HepG2 (cell line): ENCODE data around the gene PM20D1. TPM values are rescaled to one million over a fixed set of nuclear protein-coding genes. Genes with fewer than 3 reads are reported as not detected.

ENCODE experiments used
- ATAC-seq: fragments of 200-7000 bp; cut with Tn5 transposase; 3 replicates; pipeline ENCODE4 v1.9.1; 2020; ENCODE audit warnings: mild to moderate bottlenecking, moderate library complexity
- BruUV-seq: library from RNA; stranded (reverse); fragments of 400-500 nt; replicated peaks from 2 replicates; lab custom pipeline; 2021; lab: Mats Ljungman, UMichigan
- CTCF ChIA-PET: fragments of 300-600 bp; formaldehyde crosslinking; extraction: SDS; loops from one replicate; lab custom pipeline; 2021; ENCODE audit warnings: low total read pairs, inconsistent platforms, low intra/inter-chr PET ratio; lab: Yijun Ruan, JAX
- POLR2A ChIA-PET: fragments of 350-600 bp; sonication (Branson Sonifier 250); formaldehyde crosslinking; loops from one replicate; lab custom pipeline; 2020; ENCODE audit warnings: antibody characterized with exemption, inconsistent platforms; lab: Yijun Ruan, JAX
- DNase-seq: peaks from one replicate; pipeline ENCODE4 v3.0.0-alpha.2; 2015; ENCODE audit warnings: low spot score
- FAIRE-seq: peaks from 3 replicates; lab custom pipeline; 2011; peaks lifted over from hg19 to GRCh38; lab: Jason Lieb, UNC
- H2AFZ ChIP-seq: one replicate; pipeline ENCODE4 v1.6.1; 2011; ENCODE audit warnings: low read length, inconsistent platforms
- H3K27ac ChIP-seq: fragments of 300-600 bp; 3 replicates; pipeline ENCODE4 v1.8.0; 2011; ENCODE audit warnings: mixed run types, mild to moderate bottlenecking, mixed read lengths, low read length, inconsistent platforms; ENCODE audit not compliant: insufficient read depth; ENCODE audit errors: extremely low read length
- H3K27me3 ChIP-seq, 2 experiments: fragments of 200-600 bp in 1 of 2; 2 replicates in 1 of 2; 3 replicates in 1 of 2; pipeline versions ENCODE4 v1.6.0 to v1.8.0; 2011; ENCODE audit warnings: low read length in 2 of 2, mild to moderate bottlenecking in 2 of 2, moderate library complexity in 2 of 2, inconsistent platforms in 1 of 2; ENCODE audit not compliant: insufficient read depth in 2 of 2, control insufficient read depth in 1 of 2
- H3K36me3 ChIP-seq, 2 experiments: fragments of 200-600 bp in 1 of 2; replicated peaks in 1 of 2; 2 replicates in 1 of 2; 3 replicates in 1 of 2; pipeline versions ENCODE4 v1.5.1 to v1.8.0; 2011; ENCODE audit warnings: low read length in 2 of 2, inconsistent platforms in 1 of 2; ENCODE audit not compliant: insufficient read depth in 2 of 2, control insufficient read depth in 1 of 2
- H3K4me1 ChIP-seq: 2 replicates; pipeline ENCODE4 v1.5.1; 2012; ENCODE audit warnings: low read length, inconsistent platforms; ENCODE audit not compliant: insufficient read depth
- H3K4me2 ChIP-seq: 2 replicates; pipeline ENCODE4 v1.6.0; 2011; ENCODE audit warnings: low read depth, low read length, inconsistent platforms
- H3K4me3 ChIP-seq, 3 experiments: fragments of 200-600 bp in 1 of 3; sonication (generic), shearing (Covaris generic) in 1 of 3; replicated peaks in 1 of 3; 2 replicates each; pipeline ENCODE4 v1.5.1; 2011 to 2016; ENCODE audit warnings: low read length in 3 of 3, inconsistent platforms in 2 of 3, low read depth in 2 of 3, mild to moderate bottlenecking in 2 of 3, control low read depth in 1 of 3, mixed read lengths in 1 of 3; ENCODE audit not compliant: insufficient read depth in 1 of 3
- H3K79me2 ChIP-seq: one replicate; pipeline ENCODE4 v1.6.1; 2011; ENCODE audit warnings: low read length, inconsistent platforms; ENCODE audit not compliant: insufficient read depth
- H3K9ac ChIP-seq: 2 replicates; pipeline ENCODE4 v1.6.0; 2011; ENCODE audit warnings: mild to moderate bottlenecking, low read depth, low read length, inconsistent platforms; ENCODE audit not compliant: insufficient read depth
- H3K9me3 ChIP-seq: 2 replicates; pipeline ENCODE4 v1.5.1; 2012; ENCODE audit warnings: mild to moderate bottlenecking, low read length
- H4K20me1 ChIP-seq: 2 replicates; pipeline ENCODE4 v1.6.0; 2011; ENCODE audit warnings: inconsistent platforms, mild to moderate bottlenecking, low read length, moderate library complexity; ENCODE audit not compliant: insufficient read depth
- CC2D1A ChIP-seq: sonication (generic); formaldehyde crosslinking; IDR thresholded peaks from 2 replicates; pipeline ENCODE4 v1.8.1; 2023; ENCODE audit warnings: mild to moderate bottlenecking, missing genetic modification reagents
- MAFF ChIP-seq: IDR thresholded peaks from 2 replicates; pipeline ENCODE4 v1.6.1; 2011; ENCODE audit warnings: low read depth, low read length, improper control_type of control experiment
- MAFK ChIP-seq, 2 experiments: IDR thresholded peaks in 1 of 2; conservative IDR thresholded peaks in 1 of 2; 2 replicates each; pipeline ENCODE4 v1.6.1; 2011; ENCODE audit warnings: improper control_type of control experiment in 2 of 2, low read length in 2 of 2
- NCOA5 ChIP-seq: sonication (generic); formaldehyde crosslinking; IDR thresholded peaks from 2 replicates; pipeline ENCODE4 v1.4.0; 2020; ENCODE audit warnings: missing genetic modification reagents
- SP4 ChIP-seq: sonication (generic); formaldehyde crosslinking; IDR thresholded peaks from 2 replicates; pipeline ENCODE4 v1.8.1; 2023; ENCODE audit warnings: mild to moderate bottlenecking, missing genetic modification reagents
- TAF1 ChIP-seq: sonication (generic); formaldehyde crosslinking; IDR thresholded peaks from 2 replicates; pipeline ENCODE4 v1.4.0; 2020; ENCODE audit warnings: missing genetic modification reagents
- TBP ChIP-seq: sonication (generic); formaldehyde crosslinking; IDR thresholded peaks from 2 replicates; pipeline ENCODE4 v1.5.0; 2020; ENCODE audit warnings: missing genetic modification reagents
- ZFP36 ChIP-seq: fragments of 150-350 bp; IDR thresholded peaks from 2 replicates; pipeline ENCODE4 v1.6.1; 2018; ENCODE audit warnings: borderline replicate concordance, low read length, low read depth; ENCODE audit not compliant: partially characterized antibody
- ZFP62 ChIP-seq: sonication (generic); formaldehyde crosslinking; IDR thresholded peaks from 2 replicates; pipeline ENCODE4 v1.4.0; 2020; ENCODE audit warnings: missing genetic modification reagents
- ZNF713 ChIP-seq: sonication (generic); formaldehyde crosslinking; IDR thresholded peaks from 2 replicates; pipeline ENCODE4 v1.4.0; 2020; ENCODE audit warnings: mild to moderate bottlenecking, missing genetic modification reagents
- WGBS: methylation state at CpG from one replicate; pipeline ENCODE4 v1.1.6; 2017; ENCODE audit warnings: low lambda C conversion rate; 5-methylcytosine and 5-hydroxymethylcytosine counted together
- in situ Hi-C: cut with HindIII; loops from 2 replicates; pipeline ENCODE4 v1.10.0; 2017; ENCODE audit warnings: low pct_unique_long_range_greater_than_20kb; ENCODE audit not compliant: extremely low pct_ligation_motif_present
- intact Hi-C: fragments of 100-400 bp; cut with micrococcal nuclease; formaldehyde crosslinking; loops from one replicate; pipeline ENCODE4 v1.10.0; 2022; ENCODE audit not compliant: unreplicated experiment
- polyA plus RNA-seq, 8 experiments: library from polyadenylated mRNA; depleted of rRNA in 3 of 8; stranded (reverse) in 7 of 8; unstranded in 1 of 8; fragments of >200 nt; fragmentation: Illumina TruSeq in 4 of 8; extraction: Trizol in 4 of 8; gene quantifications; 2 replicates each; pipeline versions ENCODE4 v1.2.1 to v1.2.3, GENCODE V29; 2011 to 2016; ENCODE audit warnings: low read depth in 4 of 8, missing spikeins in 1 of 8, mixed read lengths in 1 of 8; ENCODE audit not compliant: insufficient read depth in 1 of 8
- total RNA-seq, 5 experiments: library from RNA; depleted of rRNA; stranded (reverse); fragments of >200 nt; fragmentation: Illumina TruSeq; extraction: Trizol; gene quantifications; 2 replicates each; pipeline ENCODE4 v1.2.3, GENCODE V29; 2016; ENCODE audit warnings: low read depth in 1 of 5
- TF ChIP-seq, protein P1 (sequence below): sonication (generic); formaldehyde crosslinking; IDR thresholded peaks from 2 replicates; pipeline ENCODE4 v1.5.0; 2020; ENCODE audit warnings: missing genetic modification reagents, mild to moderate bottlenecking, borderline replicate concordance
- TF ChIP-seq, protein P2 (sequence below): sonication (generic); formaldehyde crosslinking; IDR thresholded peaks from 2 replicates; pipeline ENCODE4 v1.4.0; 2020; ENCODE audit warnings: mild to moderate bottlenecking, missing genetic modification reagents
- TF ChIP-seq, protein P3 (sequence below): sonication (generic); formaldehyde crosslinking; IDR thresholded peaks from 2 replicates; pipeline ENCODE4 v1.4.0; 2020; ENCODE audit warnings: mild to moderate bottlenecking, missing genetic modification reagents
- TF ChIP-seq, protein P4 (sequence below): sonication (generic); formaldehyde crosslinking; IDR thresholded peaks from 2 replicates; pipeline ENCODE4 v1.4.0; 2020; ENCODE audit warnings: missing genetic modification reagents, mild to moderate bottlenecking, borderline replicate concordance

PM20D1 gene
- total and polyA plus RNA-seq, 2 of the 13 experiments (the other 11 are each of a cell fraction or from before 2014, with no cell fraction given) = not detected

DNA sequence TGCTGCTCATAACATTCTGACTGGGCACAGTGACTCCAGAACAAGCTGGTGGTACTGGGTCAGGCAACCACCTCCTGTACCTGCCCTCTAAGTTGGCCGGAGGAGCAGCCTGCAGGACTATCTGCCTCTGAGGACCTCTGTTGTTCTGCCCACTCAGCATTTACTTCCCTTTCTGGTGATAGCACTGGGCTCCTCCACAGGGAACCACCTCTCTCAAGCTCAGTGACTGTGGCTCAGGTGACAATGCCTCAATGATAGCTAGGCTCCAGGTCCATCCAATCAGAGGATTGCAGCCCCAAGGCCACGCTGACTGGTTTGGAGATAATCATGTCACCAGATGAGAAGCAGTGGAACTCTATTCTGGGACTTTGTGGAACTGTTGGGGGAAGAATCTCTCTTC, 52.8 kb downstream of the PM20D1 start:
- intact Hi-C loops = no loop called here
- no peak overlapping the region for H3K4me2 ChIP-seq
- TF ChIP-seq SP4 (no peak), CC2D1A (CRISPR knock-in tag) (no peak), ZNF713 (CRISPR knock-in tag) (no peak), ZFP62 (CRISPR knock-in tag) (no peak), TAF1 (CRISPR knock-in tag) (no peak), MAFF (peak; percentile 91), ZFP36 (no peak), MAFK (conservative IDR thresholded peaks at IDR 0.05 in 1 of 2, IDR thresholded peaks at IDR 0.05 in 1 of 2; ENCODE audit: low read length in 2 of 2) (peak; percentile 92 to 93), TBP (CRISPR knock-in tag) (no peak), NCOA5 (CRISPR knock-in tag) (no peak)
- TF ChIP-seq, protein P1, sequence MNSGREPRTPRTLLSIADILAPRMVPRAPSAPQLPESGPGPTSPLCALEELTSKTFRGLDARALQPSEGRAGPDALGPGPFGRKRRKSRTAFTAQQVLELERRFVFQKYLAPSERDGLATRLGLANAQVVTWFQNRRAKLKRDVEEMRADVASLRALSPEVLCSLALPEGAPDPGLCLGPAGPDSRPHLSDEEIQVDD (CRISPR knock-in tag) = no peak
- TF ChIP-seq, protein P2, sequence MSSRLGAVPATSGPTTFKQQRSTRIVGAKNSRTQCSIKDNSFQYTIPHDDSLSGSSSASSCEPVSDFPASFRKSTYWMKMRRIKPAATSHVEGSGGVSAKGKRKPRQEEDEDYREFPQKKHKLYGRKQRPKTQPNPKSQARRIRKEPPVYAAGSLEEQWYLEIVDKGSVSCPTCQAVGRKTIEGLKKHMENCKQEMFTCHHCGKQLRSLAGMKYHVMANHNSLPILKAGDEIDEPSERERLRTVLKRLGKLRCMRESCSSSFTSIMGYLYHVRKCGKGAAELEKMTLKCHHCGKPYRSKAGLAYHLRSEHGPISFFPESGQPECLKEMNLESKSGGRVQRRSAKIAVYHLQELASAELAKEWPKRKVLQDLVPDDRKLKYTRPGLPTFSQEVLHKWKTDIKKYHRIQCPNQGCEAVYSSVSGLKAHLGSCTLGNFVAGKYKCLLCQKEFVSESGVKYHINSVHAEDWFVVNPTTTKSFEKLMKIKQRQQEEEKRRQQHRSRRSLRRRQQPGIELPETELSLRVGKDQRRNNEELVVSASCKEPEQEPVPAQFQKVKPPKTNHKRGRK (CRISPR knock-in tag) = no peak
- TF ChIP-seq, protein P3, sequence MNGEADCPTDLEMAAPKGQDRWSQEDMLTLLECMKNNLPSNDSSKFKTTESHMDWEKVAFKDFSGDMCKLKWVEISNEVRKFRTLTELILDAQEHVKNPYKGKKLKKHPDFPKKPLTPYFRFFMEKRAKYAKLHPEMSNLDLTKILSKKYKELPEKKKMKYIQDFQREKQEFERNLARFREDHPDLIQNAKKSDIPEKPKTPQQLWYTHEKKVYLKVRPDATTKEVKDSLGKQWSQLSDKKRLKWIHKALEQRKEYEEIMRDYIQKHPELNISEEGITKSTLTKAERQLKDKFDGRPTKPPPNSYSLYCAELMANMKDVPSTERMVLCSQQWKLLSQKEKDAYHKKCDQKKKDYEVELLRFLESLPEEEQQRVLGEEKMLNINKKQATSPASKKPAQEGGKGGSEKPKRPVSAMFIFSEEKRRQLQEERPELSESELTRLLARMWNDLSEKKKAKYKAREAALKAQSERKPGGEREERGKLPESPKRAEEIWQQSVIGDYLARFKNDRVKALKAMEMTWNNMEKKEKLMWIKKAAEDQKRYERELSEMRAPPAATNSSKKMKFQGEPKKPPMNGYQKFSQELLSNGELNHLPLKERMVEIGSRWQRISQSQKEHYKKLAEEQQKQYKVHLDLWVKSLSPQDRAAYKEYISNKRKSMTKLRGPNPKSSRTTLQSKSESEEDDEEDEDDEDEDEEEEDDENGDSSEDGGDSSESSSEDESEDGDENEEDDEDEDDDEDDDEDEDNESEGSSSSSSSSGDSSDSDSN = no peak
- TF ChIP-seq, protein P4, sequence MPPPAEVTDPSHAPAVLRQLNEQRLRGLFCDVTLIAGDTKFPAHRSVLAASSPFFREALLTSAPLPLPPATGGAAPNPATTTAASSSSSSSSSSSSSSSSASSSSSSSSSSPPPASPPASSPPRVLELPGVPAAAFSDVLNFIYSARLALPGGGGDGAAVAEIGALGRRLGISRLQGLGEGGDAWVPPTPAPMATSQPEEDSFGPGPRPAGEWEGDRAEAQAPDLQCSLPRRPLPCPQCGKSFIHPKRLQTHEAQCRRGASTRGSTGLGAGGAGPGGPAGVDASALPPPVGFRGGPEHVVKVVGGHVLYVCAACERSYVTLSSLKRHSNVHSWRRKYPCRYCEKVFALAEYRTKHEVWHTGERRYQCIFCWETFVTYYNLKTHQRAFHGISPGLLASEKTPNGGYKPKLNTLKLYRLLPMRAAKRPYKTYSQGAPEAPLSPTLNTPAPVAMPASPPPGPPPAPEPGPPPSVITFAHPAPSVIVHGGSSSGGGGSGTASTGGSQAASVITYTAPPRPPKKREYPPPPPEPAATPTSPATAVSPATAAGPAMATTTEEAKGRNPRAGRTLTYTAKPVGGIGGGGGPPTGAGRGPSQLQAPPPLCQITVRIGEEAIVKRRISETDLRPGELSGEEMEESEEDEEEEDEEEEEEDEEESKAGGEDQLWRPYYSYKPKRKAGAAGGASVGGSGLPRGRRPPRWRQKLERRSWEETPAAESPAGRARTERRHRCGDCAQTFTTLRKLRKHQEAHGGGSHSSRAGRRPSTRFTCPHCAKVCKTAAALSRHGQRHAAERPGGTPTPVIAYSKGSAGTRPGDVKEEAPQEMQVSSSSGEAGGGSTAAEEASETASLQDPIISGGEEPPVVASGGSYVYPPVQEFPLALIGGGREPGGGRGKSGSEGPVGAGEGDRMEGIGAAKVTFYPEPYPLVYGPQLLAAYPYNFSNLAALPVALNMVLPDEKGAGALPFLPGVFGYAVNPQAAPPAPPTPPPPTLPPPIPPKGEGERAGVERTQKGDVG (CRISPR knock-in tag) = no peak
- TF ChIP-seq, all 625 proteins: peak for 2
- H3K9me3 ChIP-seq = no peaks in the 10 kb centered on the region
- 88% methylated on average over 1 of the region's 2 CpGs for WGBS
- no peaks in the 10 kb centered on the region for H4K20me1 ChIP-seq
- H3K27ac ChIP-seq = no peak overlapping the region
- H3K9ac ChIP-seq = no peak overlapping the region
- H2AFZ ChIP-seq = no peak overlapping the region
- no peaks in the 10 kb centered on the region for H3K4me1 ChIP-seq
- CTCF ChIA-PET = no interaction called here
- no peak overlapping the region for H3K4me3 ChIP-seq
- in situ Hi-C loops = loop anchor here (10.0 kb wide), 1 partner anchor 308 kb away; no protein-coding TSS in a partner anchor
- POLR2A ChIA-PET = no interaction called here
- ATAC-seq = no peak
- no peak for DNase-seq
- BruUV-seq = no TSS peak
- no peak for FAIRE-seq
- no peaks in the 10 kb centered on the region for H3K27me3 ChIP-seq
- H3K36me3 ChIP-seq = no peaks in the 10 kb centered on the region
- no peaks in the 10 kb centered on the region for H3K79me2 ChIP-seq
